Suprapubic skin (tissue), 4 donors: ENCODE results near the gene PDYN.

ENCODE experiments used
- EP300 ChIP-seq: sonication (generic); formaldehyde crosslinking; IDR thresholded peaks from one replicate; pipeline ENCODE4 v1.6.1; 2017; ENCODE audit warnings: antibody characterized with exemption
- POLR2A ChIP-seq, 2 donors: fragments of 450-650 bp; IDR thresholded peaks; one replicate each; pipeline ENCODE4 v1.6.1; 2017; ENCODE audit warnings: antibody characterized with exemption in 2 of 2, mild to moderate bottlenecking in 2 of 2, moderate library complexity in 2 of 2
- POLR2AphosphoS5 ChIP-seq, 3 donors: sonication (generic); formaldehyde crosslinking; IDR thresholded peaks; one replicate each; pipeline ENCODE4 v1.6.1; 2017; ENCODE audit warnings: antibody characterized with exemption in 3 of 3
- TF ChIP-seq, protein P1 (sequence below), 2 donors: fragments of 200-600 bp in 1 of 2; fragments of 450-650 bp in 1 of 2; sonication (generic) in 1 of 2; IDR thresholded peaks; one replicate each; pipeline ENCODE4 v1.5.1; 2016 to 2019; ENCODE audit warnings: antibody characterized with exemption in 2 of 2, mild to moderate bottlenecking in 1 of 2, moderate library complexity in 1 of 2

DNA sequence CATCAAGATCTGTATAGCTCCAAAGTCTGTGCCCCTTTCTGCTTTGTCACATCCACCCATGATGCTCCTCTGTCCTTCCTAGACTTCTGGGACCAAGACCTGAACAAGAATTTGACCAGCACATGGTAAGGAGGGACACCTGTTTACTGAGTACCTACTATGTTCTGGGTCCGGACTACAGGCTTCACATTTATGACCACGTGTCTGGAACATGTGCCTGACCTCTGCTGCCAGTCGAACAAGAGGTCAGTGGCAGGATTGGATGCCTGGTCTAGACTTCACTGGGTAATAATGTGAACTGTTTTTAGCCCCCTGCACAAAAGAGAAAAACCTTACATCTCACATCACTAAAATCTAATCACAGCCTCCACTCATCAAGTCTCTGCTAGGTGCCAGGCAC is 7.3 kb upstream of the PDYN start:
- TF ChIP-seq, protein P1, sequence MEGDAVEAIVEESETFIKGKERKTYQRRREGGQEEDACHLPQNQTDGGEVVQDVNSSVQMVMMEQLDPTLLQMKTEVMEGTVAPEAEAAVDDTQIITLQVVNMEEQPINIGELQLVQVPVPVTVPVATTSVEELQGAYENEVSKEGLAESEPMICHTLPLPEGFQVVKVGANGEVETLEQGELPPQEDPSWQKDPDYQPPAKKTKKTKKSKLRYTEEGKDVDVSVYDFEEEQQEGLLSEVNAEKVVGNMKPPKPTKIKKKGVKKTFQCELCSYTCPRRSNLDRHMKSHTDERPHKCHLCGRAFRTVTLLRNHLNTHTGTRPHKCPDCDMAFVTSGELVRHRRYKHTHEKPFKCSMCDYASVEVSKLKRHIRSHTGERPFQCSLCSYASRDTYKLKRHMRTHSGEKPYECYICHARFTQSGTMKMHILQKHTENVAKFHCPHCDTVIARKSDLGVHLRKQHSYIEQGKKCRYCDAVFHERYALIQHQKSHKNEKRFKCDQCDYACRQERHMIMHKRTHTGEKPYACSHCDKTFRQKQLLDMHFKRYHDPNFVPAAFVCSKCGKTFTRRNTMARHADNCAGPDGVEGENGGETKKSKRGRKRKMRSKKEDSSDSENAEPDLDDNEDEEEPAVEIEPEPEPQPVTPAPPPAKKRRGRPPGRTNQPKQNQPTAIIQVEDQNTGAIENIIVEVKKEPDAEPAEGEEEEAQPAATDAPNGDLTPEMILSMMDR (IDR thresholded peaks at IDR 0.05): no peak
- TF ChIP-seq POLR2A (IDR thresholded peaks at IDR 0.05) (no peak), EP300 (no peak), POLR2AphosphoS5 (IDR thresholded peaks at IDR 0.05) (no peak)
